GM18511 (cell line): ENCODE results near the gene NUDT1.

Experiments
- ATAC-seq: cut with Tn5 transposase; IDR thresholded peaks from one replicate; pipeline ENCODE4 v1.9.1; 2021; ENCODE audit warnings: mild to moderate bottlenecking, moderate library complexity; ENCODE audit not compliant: unreplicated experiment

The NUDT1 gene

DNA sequence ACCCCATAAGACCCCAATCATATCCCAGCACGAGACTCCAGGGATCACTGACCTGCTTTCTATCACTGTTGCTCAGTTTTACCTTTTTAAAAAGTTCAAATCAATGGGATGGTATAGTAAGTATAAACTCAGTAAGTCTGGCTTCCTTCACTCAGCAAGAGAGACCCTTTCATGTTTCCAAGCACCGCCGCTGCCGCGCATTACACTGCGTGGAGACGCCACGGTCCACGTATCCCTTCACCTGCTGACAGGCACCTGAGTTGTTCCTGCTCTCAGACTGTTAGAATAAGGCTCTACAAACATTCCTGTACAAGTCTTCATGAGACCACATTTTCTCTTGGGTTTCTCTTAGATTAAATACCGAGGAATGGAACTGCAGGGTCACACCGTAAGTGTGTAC, 37.6 kb upstream of the NUDT1 start:
- no peak for ATAC-seq

DNA sequence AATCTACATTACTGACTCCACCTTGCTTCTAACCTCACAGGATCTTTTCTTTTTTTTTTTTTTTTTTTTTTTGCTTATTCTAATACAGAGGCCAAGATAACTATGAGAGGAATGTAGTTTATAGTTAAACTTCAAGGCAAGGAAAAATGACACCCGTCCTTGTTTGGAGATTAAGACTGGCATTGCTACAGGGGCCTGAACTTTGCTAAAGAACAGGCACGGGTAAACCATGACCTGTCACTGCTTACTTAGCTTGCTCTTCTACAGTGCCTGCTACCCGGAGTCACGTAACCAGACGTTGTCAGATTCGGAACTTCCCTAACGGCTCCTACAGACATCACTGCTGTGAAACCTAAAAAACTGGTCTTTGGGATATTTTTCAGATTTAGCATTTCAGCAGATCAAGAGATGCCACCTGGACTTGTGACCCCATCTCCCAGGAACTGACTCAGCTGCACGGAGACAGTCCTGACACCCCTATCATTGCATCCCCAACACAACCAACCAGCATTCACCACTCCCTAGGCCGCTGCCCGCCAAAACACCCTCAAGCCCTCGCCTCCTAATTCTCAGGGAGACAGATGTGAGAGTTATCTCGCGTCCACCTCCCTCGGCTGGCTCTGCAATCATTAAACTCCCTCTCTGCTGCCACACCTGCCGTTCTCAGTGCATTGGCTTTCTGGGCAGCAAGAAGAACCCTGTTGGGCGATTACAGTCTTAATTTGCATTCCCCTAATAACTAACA, 36.8 kb upstream of the NUDT1 start:
- ATAC-seq = no peak

- no peak for ATAC-seq
Observed at GRCh38 chr7:2208712-2209111, 33.3 kb upstream of the NUDT1 start.

DNA sequence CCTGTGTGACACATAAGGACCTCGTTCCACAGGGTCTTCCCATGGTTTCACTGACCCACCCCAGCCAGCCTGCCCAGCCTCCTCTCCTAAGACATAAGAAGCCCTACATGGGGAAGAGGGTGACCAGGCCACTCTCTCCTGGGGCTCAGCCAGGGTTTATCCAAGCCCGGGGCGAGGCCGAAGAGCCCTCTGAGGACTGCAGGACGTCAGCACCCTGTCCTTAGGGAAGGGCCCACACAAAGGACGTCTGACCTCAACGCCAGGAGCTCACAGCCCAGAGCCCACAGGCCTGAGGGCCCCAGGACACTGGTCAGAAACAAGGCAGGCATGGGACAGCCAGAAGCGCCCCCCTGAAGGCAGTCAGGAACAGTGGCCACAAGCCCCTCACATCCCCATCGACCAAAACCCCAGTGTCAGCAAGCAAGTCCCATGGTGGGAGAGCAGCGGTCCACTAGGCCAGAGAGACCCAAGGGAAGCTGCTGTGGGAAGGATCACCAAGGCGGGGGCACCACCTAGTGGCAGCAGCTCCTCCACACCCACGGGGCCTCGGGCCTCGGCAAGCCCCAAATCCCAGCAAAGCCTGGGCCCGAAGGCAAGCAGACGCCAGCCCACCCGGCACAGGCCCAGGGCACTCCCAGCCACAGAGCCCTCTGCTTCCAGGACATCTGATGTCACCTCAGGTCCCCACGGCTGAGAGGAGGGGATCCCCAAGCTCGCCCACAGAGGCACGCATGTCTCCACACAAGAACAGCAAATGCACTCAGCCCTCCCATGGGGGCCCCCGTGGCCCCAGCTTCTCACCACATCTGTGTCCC, 32.7 kb upstream of the NUDT1 start:
- peak; percentile 73 for ATAC-seq

DNA sequence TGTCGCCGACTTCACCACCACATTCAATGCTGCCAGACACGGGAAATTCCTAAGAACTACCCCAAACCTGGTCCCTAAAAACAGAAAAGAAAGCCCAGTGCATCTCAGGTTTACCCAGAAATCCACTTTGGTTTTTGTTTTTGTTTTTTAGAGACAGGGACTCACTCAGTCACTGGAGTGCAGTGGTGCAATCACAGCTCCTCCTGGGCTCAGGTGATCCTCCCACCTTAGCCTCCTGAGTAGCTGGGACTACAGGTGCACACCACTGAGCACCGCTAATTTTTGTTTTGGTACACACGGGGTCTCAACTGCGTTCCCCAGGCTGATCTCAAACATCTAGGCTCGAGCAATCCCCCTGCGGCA, 32.1 kb upstream of the NUDT1 start:
- peak; percentile 20 for ATAC-seq

- ATAC-seq = no peak
Observed at GRCh38 chr7:2210551-2211258, 31.3 kb upstream of the NUDT1 start.

DNA sequence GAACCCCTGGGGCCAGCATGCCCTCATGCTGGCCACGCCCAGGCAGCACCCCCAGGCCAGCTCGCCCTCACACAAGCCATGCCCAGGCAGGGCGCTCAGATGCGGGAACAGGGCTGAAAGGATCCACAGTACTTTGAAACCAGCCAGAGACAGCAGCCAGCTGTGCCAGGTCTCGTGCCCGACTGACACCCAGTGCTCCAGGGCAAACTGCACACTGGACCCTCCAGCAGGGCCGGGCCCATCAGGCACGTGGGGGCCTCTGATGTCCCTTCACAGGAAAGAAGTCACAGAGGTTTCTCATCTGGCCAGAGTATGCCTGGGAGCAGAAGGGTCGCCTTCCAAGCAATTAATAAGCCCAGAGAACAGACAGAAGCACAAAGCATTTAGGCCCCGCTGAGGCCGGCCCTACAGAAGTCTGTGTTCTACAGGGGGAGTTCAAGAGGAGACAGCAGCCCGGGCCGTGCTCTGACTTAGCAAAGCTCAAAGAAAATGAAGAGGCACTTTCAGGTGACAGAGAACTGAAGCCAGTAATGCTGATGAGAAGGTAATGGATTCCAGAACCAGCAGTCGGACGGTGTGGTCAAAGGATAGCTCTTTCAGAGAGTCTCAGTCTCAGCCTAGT, 30.7 kb upstream of the NUDT1 start:
- no peak for ATAC-seq

DNA sequence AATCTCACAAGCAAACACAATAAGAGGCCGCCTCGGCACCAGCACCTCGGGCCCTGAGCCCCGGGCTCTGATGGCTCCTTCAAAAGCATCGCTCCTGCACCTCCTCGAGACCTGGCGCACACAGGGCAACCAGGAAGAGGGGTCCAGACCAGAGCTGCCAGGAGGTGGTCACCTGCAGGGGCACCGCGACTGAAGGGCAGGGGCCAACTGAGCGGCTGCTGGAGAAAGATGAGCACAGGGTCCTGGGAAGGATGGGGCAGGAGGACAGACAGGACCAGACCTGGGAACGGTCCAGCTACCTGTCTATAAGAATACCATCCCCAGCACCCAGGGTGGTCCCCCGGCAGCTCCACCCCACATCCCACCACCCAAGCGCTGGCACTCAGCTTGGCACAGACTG, 30.1 kb upstream of the NUDT1 start:
- no peak for ATAC-seq

GRCh38 chr7:2212906-2213305, 29.1 kb upstream of the NUDT1 start:
- no peak for ATAC-seq

GRCh38 chr7:2213551-2214215, 28.3 kb upstream of the NUDT1 start:
- ATAC-seq = no peak

- no peak for ATAC-seq
Observed at GRCh38 chr7:2214636-2215035, 27.4 kb upstream of the NUDT1 start.

- no peak for ATAC-seq
Observed at GRCh38 chr7:2215851-2216250, 26.2 kb upstream of the NUDT1 start.

- ATAC-seq = no peak
Observed at GRCh38 chr7:2217206-2217605, 24.8 kb upstream of the NUDT1 start.

DNA sequence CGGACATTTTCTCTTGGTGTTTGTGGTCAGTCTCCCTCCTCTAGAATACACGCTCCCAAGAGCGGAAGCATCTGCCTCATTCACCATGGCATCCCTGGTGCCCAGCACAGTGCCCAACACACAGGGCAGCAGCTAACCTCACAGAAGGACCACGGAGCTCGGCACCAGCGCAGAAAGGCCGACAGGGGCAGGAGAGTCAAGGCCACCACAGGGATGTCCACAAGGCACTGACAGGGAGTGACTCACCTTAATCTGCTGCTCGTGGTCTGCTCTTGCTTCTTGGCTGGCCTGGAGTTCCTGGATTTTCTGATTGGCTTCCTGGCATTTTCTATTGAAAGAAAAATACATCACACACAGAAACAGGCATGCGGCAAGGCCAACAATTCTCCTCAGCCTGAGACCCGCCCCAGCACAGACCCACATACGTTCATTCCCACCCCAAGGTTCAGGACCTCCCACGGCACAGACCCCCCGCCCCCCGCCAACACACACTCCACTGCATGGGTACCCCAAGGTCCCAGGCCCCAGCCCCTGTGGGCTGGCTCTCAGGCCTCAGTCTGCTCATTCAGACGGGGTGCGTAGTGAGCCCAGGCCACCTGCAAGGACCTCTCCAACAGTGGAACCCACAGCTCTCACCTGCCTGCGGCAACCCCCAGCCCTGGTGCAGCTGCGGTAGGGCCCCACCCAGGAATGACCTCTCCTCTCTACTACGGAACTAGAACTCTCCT, 24.1 kb upstream of the NUDT1 start:
- ATAC-seq = no peak

GRCh38 chr7:2218444-2218785, 23.6 kb upstream of the NUDT1 start:
- ATAC-seq = no peak

DNA sequence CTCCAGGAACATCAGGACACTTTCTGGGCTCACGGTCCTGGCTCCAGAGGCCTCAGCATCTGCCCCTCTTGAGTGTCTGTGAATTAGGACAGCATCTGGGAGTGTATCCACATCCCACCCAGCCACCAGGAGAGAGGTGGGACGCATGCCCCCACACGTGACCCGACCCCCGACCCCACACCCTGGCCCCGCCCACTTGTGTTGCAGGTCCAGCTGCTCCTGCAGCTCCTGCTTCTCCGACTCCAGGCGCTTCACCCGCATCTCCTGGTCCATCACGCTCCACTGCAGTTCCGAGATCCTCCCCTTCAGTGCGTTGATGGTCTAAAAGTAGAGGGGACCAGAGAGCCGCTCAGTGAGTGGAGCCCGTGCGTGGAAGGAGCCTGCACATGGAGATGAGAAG, 22.9 kb upstream of the NUDT1 start:
- no peak for ATAC-seq

DNA sequence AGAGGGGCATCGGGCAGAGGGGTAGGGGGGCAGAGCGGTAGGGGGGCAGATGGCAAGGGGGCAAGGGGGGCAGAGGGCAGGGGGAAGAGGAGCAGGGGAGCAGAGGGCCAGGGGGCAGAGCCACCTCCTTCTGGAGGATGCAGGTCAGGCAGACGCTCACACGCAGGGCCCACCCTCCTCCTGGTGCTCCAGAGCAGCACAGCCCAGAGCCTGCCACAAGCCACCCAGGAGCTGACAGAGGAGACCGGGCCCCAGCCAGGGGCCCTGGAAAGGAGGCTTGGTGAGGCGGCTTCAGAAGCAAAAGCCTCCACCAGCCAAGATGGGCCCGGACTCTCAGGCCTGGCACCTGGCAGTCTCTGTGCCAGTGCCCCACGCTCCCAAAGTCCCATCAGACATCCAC, 22.4 kb upstream of the NUDT1 start:
- ATAC-seq = no peak

DNA sequence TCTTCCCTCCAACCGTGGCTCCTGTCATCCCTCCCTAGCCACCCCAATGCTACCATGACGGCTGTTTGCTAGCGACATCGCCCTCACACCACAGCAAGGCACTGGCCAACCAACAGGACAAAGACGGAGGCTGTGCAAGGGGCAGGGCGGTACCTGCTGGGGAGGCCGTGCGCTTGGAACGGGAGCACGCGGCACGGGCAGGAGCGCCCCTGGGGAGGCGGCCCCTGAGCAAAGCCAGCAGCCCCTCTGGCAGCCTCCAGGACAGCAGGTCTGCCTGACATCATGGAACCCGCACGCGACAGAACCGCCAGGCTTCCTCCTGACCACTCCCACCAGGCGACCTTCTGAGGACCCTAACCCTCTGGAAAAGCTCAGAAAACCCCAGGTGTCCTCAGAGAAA, 22.0 kb upstream of the NUDT1 start:
- no peak for ATAC-seq

DNA sequence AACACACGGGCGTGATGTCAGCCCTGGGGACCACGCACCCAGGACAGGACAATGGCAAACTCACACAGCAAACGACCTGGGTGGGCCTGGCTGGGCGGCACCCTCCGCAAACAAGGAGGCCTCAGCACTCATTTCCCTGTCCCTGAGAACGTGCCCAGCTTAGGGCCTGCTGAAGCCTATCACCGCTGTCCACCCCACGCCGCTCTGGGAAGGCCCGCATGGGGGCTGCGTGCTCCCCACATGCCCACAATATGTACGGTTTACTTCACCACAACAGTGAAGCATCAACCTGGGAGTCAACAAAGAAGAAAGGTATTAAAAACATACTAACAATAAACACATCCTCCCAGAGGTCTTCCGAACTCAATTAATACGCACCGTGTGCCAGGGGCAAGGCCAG, 21.5 kb upstream of the NUDT1 start:
- no peak for ATAC-seq

- no peak for ATAC-seq
Observed at GRCh38 chr7:2220954-2221353, 21.1 kb upstream of the NUDT1 start.
